HCT116 (cell line): ENCODE measurements around the gene ETHE1. TPM values are rescaled to one million over a fixed set of nuclear protein-coding genes. Genes with fewer than 3 reads are reported as not detected.

Experiments
- ATAC-seq: fragments of 200-7000 bp; cut with Tn5 transposase; 2 replicates; pipeline ENCODE4 v1.9.1; 2020; ENCODE audit warnings: mild to moderate bottlenecking, moderate library complexity
- BruUV-seq: library from RNA; stranded (reverse); fragments of 400-500 nt; replicated peaks from 2 replicates; lab custom pipeline; 2021; lab: Mats Ljungman, UMichigan
- CTCF ChIA-PET: fragments of 300-600 bp; sonication (Branson Sonifier 250); formaldehyde crosslinking; loops from one replicate; lab custom pipeline; 2021; ENCODE audit warnings: antibody characterized with exemption; lab: Charles Lee
- POLR2A ChIA-PET: fragments of 300-600, 350-600 bp; sonication (Branson Sonifier 250); formaldehyde crosslinking; loops from one replicate; lab custom pipeline; 2021; ENCODE audit warnings: antibody characterized with exemption; lab: Charles Lee
- RAD21 ChIA-PET, 2 experiments: fragments of 300-600 bp; sonication (Branson Sonifier 250); formaldehyde crosslinking; loops; one replicate each; lab custom pipeline; 2023; ENCODE audit warnings: low total read pairs in 2 of 2; ENCODE audit not compliant: uncharacterized antibody in 2 of 2, unreplicated experiment in 2 of 2, low non-redundant PET in 1 of 2; lab: Charles Lee
- DNase-seq: peaks from one replicate; pipeline ENCODE4 v3.0.0-alpha.2; 2010; ENCODE audit warnings: low read depth, low spot score
- H2AFZ ChIP-seq: fragments of 200-600 bp; shearing (Covaris generic), sonication (generic); 2 replicates; pipeline ENCODE4 v1.6.1; 2017; ENCODE audit warnings: low read depth, mixed run types, mixed read lengths, antibody characterized with exemption, low read length; ENCODE audit not compliant: poor library complexity, severe bottlenecking
- H3K27ac ChIP-seq: 2 replicates; pipeline ENCODE4 v1.5.1; 2012; ENCODE audit warnings: low read depth, low read length
- H3K27me3 ChIP-seq: fragments of 200-600 bp; sonication (generic); 2 replicates; pipeline ENCODE4 v1.6.1; 2016; ENCODE audit warnings: mixed run types, low read length, mixed read lengths; ENCODE audit not compliant: insufficient read depth
- H3K36me3 ChIP-seq, 2 experiments: fragments of 200-500 bp in 1 of 2; fragments of 200-600 bp in 1 of 2; sonication (Bioruptor generic) in 1 of 2; sonication (generic) in 1 of 2; 2 replicates each; pipeline versions ENCODE4 v1.5.1 to v1.6.1; 2014 to 2016; ENCODE audit warnings: low read length in 2 of 2, inconsistent platforms in 1 of 2, mixed read lengths in 1 of 2, mixed run types in 1 of 2; ENCODE audit not compliant: insufficient read depth in 2 of 2, control insufficient read depth in 1 of 2
- H3K4me1 ChIP-seq, 2 experiments: fragments of 200-600 bp in 1 of 2; sonication (generic) in 1 of 2; 2 replicates each; pipeline versions ENCODE4 v1.5.1 to v1.6.1; 2012 to 2017; ENCODE audit warnings: low read length in 2 of 2, inconsistent platforms in 1 of 2, mild to moderate bottlenecking in 1 of 2, mixed read lengths in 1 of 2, mixed run types in 1 of 2, moderate library complexity in 1 of 2; ENCODE audit not compliant: insufficient read depth in 2 of 2, control insufficient read depth in 1 of 2
- H3K4me2 ChIP-seq: fragments of 200-600 bp; sonication (generic); 2 replicates; pipeline ENCODE4 v1.6.1; 2017; ENCODE audit warnings: mixed run types, low read length, mixed read lengths
- H3K4me3 ChIP-seq, 2 experiments: fragments of 200-600 bp in 1 of 2; sonication (generic) in 1 of 2; replicated peaks in 1 of 2; 2 replicates each; pipeline ENCODE4 v1.5.1; 2011 to 2016; ENCODE audit warnings: low read length in 2 of 2, control low read depth in 1 of 2, low read depth in 1 of 2, mild to moderate bottlenecking in 1 of 2, mixed read lengths in 1 of 2, mixed run types in 1 of 2
- H3K79me2 ChIP-seq: fragments of 200-600 bp; sonication (generic); 2 replicates; pipeline ENCODE4 v1.6.1; 2017; ENCODE audit warnings: mild to moderate bottlenecking, mixed run types, low read length, moderate library complexity, mixed read lengths; ENCODE audit not compliant: insufficient read depth
- H3K9ac ChIP-seq: fragments of 200-600 bp; sonication (generic); 2 replicates; pipeline ENCODE4 v1.6.1; 2016; ENCODE audit warnings: low read length, mixed read lengths
- H3K9me2 ChIP-seq: fragments of 200-600 bp; sonication (generic), shearing (Covaris generic); 2 replicates; pipeline ENCODE4 v1.6.1; 2017; ENCODE audit warnings: mixed run types, mild to moderate bottlenecking, moderate library complexity; ENCODE audit not compliant: insufficient read depth
- H3K9me3 ChIP-seq, 2 experiments: fragments of 200-500 bp in 1 of 2; fragments of 200-600 bp in 1 of 2; sonication (Bioruptor generic) in 1 of 2; sonication (generic) in 1 of 2; 2 replicates each; pipeline ENCODE4 v1.6.1; 2014 to 2017; ENCODE audit warnings: low read length in 2 of 2, mixed read lengths in 2 of 2, inconsistent platforms in 1 of 2, low read depth in 1 of 2, mild to moderate bottlenecking in 1 of 2, mixed run types in 1 of 2, moderate library complexity in 1 of 2; ENCODE audit not compliant: control insufficient read depth in 1 of 2, insufficient read depth in 1 of 2
- H4K20me1 ChIP-seq: fragments of 200-600 bp; sonication (generic), shearing (Covaris generic); 2 replicates; pipeline ENCODE4 v1.6.1; 2017; ENCODE audit warnings: mixed run types, mild to moderate bottlenecking, moderate library complexity; ENCODE audit not compliant: insufficient read depth
- ATF3 ChIP-seq: IDR thresholded peaks from 2 replicates; pipeline ENCODE4 v1.6.1; 2012
- FOSL1 ChIP-seq: IDR thresholded peaks from 2 replicates; pipeline ENCODE4 v1.6.1; 2012; ENCODE audit warnings: low read depth
- JUND ChIP-seq: IDR thresholded peaks from 2 replicates; pipeline ENCODE4 v1.6.1; 2012
- MAX ChIP-seq: IDR thresholded peaks from 2 replicates; pipeline ENCODE4 v1.6.1; 2012
- POLR2A ChIP-seq: IDR thresholded peaks from 2 replicates; pipeline ENCODE4 v1.7.0; 2011; ENCODE audit warnings: borderline replicate concordance; ENCODE audit not compliant: insufficient read depth, insufficient read length; ENCODE audit errors: extremely low read depth
- RAD21 ChIP-seq: IDR thresholded peaks from 2 replicates; pipeline ENCODE4 v1.6.1; 2012; ENCODE audit warnings: low read depth, mild to moderate bottlenecking
- SIN3A ChIP-seq: IDR thresholded peaks from 2 replicates; pipeline ENCODE4 v1.6.1; 2012; ENCODE audit warnings: low read depth
- SP1 ChIP-seq: IDR thresholded peaks from 2 replicates; pipeline ENCODE4 v1.6.1; 2012; ENCODE audit warnings: low read depth
- TCF7L2 ChIP-seq: IDR thresholded peaks from 2 replicates; pipeline ENCODE4 v1.7.0; 2011; ENCODE audit warnings: borderline replicate concordance, inconsistent platforms; ENCODE audit not compliant: insufficient read depth, insufficient read length; ENCODE audit errors: extremely low read depth
- YY1 ChIP-seq: IDR thresholded peaks from 2 replicates; pipeline ENCODE4 v1.6.1; 2011; ENCODE audit warnings: low read length, low read depth, moderate library complexity, mild to moderate bottlenecking; ENCODE audit not compliant: insufficient replicate concordance; ENCODE audit errors: extremely low read depth
- ZBTB33 ChIP-seq: IDR thresholded peaks from 2 replicates; pipeline ENCODE4 v1.6.1; 2011; ENCODE audit warnings: mild to moderate bottlenecking, low read length, moderate library complexity; ENCODE audit not compliant: insufficient replicate concordance; ENCODE audit errors: extremely low read depth
- ZFX ChIP-seq: fragments of 450-650 bp; IDR thresholded peaks from 2 replicates; pipeline ENCODE4 v1.6.1; 2017
- intact Hi-C: fragments of 100-400 bp; cut with micrococcal nuclease; formaldehyde crosslinking; loops from 2 replicates; pipeline ENCODE4 v1.10.0; 2022
- total RNA-seq: library from RNA; stranded (reverse); gene quantifications from one replicate; pipeline ENCODE4 v1.2.1, GENCODE V29; 2021; ENCODE audit not compliant: unreplicated experiment

Gene ETHE1
- total RNA-seq, 1 experiment from 2014 or later: 64.3 TPM

- ATAC-seq: no peak
- no TSS peak for BruUV-seq
- RAD21 ChIA-PET: no interaction called here
- Histone ChIP-seq H3K9ac (no peak overlapping the region), H3K36me3 (no peaks in the 10 kb centered on the region), H3K27ac (no peak overlapping the region), H3K4me1 (no peaks in the 10 kb centered on the region), H3K4me3 (no peak overlapping the region), H3K4me2 (no peak overlapping the region), H2AFZ (no peak overlapping the region), H3K9me3 (no peaks in the 10 kb centered on the region), H3K9me2 (no peaks in the 10 kb centered on the region), H3K27me3 (no peaks in the 10 kb centered on the region), H4K20me1 (no peaks in the 10 kb centered on the region), H3K79me2 (no peaks in the 10 kb centered on the region)
- CTCF ChIA-PET: no interaction called here
- intact Hi-C loops: no loop called here
- POLR2A ChIA-PET: no interaction called here
- TF ChIP-seq ZFX: no peak
- TF ChIP-seq YY1: no peak
- no peak for TF ChIP-seq FOSL1
- TF ChIP-seq SP1: no peak
- no peak for TF ChIP-seq ZBTB33
- no peak for TF ChIP-seq SIN3A
- TF ChIP-seq JUND: no peak
- no peak for TF ChIP-seq RAD21
- TF ChIP-seq ATF3: no peak
- DNase-seq: no peak
Observed at GRCh38 chr19:43486412-43486811, 40.6 kb downstream of the ETHE1 start.

GRCh38 chr19:43485951-43486350 is 41.0 kb downstream of the ETHE1 start:
- no peaks in the 10 kb centered on the region for H3K9me2 ChIP-seq
- no peak overlapping the region for H2AFZ ChIP-seq
- DNase-seq (no peak), ATAC-seq (no peak)
- ChIA-PET POLR2A (no interaction called here), CTCF (no interaction called here), RAD21 (no interaction called here)
- no peak overlapping the region for H3K27ac ChIP-seq
- H3K9me3 ChIP-seq: no peaks in the 10 kb centered on the region
- TF ChIP-seq POLR2A (no peak), MAX (no peak), TCF7L2 (no peak), SP1 (no peak), ATF3 (no peak), FOSL1 (no peak)
- BruUV-seq: no TSS peak
- no peaks in the 10 kb centered on the region for H3K27me3 ChIP-seq
- H3K36me3 ChIP-seq: no peaks in the 10 kb centered on the region
- no peak overlapping the region for H3K4me3 ChIP-seq
- H3K9ac ChIP-seq: no peak overlapping the region
- no peak overlapping the region for H3K4me2 ChIP-seq
- no peaks in the 10 kb centered on the region for H3K79me2 ChIP-seq
- intact Hi-C loops: no loop called here
- no peaks in the 10 kb centered on the region for H4K20me1 ChIP-seq
- H3K4me1 ChIP-seq: no peaks in the 10 kb centered on the region
